Measurements from ENCODE around the gene MECR.
A peak's percentile ranks its signal among the peaks of the same experiment; 100 is the strongest.

MECR gene

DNA sequence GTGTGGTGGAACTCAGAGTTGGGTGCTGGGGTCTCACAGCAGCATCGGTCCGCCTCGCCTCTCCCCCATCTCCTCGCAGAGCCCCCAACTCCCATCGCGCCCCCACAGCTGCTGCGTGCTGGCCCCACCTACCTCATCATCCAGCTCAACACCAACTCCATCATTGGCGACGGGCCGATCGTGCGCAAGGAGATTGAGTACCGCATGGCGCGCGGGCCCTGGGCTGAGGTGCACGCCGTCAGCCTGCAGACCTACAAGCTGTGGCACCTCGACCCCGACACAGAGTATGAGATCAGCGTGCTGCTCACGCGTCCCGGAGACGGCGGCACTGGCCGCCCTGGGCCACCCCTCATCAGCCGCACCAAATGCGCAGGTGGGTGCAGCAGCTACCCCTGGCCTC lies 29.8 kb upstream of the MECR start:
- no peak overlapping the region for H3K23ac ChIP-seq (ENCODE audit: low read length)
- peak overlapping the region; percentile 45 for H4K91ac ChIP-seq (ENCODE audit: low read depth, low read length)
- H3K36me3 ChIP-seq (ENCODE audit: control insufficient read depth in 1 of 2, insufficient read depth in 2 of 2, low read length in 2 of 2), result peaks cover 3 to 4% of the 10 kb centered on the region in 2 experiments
- WGBS (ENCODE audit: extremely low coverage, insufficient coverage, insufficient read length), result no CpG with 5 or more reads among the region's 29 CpGs
- H3K27me3 ChIP-seq (ENCODE audit: insufficient read depth, low read length), result no peaks in the 10 kb centered on the region
- H3K27ac ChIP-seq (ENCODE audit: low read depth, low read length), result no peak overlapping the region
- no peak overlapping the region for H2BK5ac ChIP-seq (ENCODE audit: low read depth, low read length, poor library complexity)
- peaks cover 3% of the 10 kb centered on the region for H3K79me2 ChIP-seq (ENCODE audit: control insufficient read depth, insufficient read depth, low read length, poor library complexity)
- peak overlapping the region; percentile 52 for H4K12ac ChIP-seq (ENCODE audit: low read depth, low read length)
- peak overlapping the region; percentile 20 for H3K4me3 ChIP-seq (ENCODE audit: low read depth, low read length)
- no peak overlapping the region for H3K9ac ChIP-seq (ENCODE audit: low read length)
- H2AK5ac ChIP-seq (ENCODE audit: low read length), result peak overlapping the region; percentile 81
- H3K4ac ChIP-seq (ENCODE audit: low read depth, low read length), result no peak overlapping the region
- peak overlapping the region; percentile 17 for H4K8ac ChIP-seq (ENCODE audit: low read depth, low read length)
- peaks cover 13% of the 10 kb centered on the region for H3K79me1 ChIP-seq (ENCODE audit: low read length)
- no peak for DNase-seq
- H2BK120ac ChIP-seq (ENCODE audit: insufficient read depth, low read length, poor library complexity), result no peak overlapping the region
- peaks cover 26 to 30% of the 10 kb centered on the region in 2 experiments for H3K4me1 ChIP-seq (ENCODE audit: control insufficient read depth in 1 of 2, insufficient read depth in 2 of 2, low read length in 2 of 2)
- H3K18ac ChIP-seq (ENCODE audit: low read length), result peak overlapping the region; percentile 63
- no peak overlapping the region for H3K14ac ChIP-seq (ENCODE audit: low read length)
- H3K4me2 ChIP-seq (ENCODE audit: low read length), result peak overlapping the region; percentile 99
- H3K9me3 ChIP-seq (ENCODE audit: insufficient read depth, low read depth, low read length), result peaks cover 6% of the 10 kb centered on the region
- H2AFZ ChIP-seq (ENCODE audit: insufficient read depth, low read length, poor library complexity), result no peak overlapping the region
- peak overlapping the region; percentile 81 for H2BK12ac ChIP-seq (ENCODE audit: low read length)

- peaks cover 26 to 30% of the 10 kb centered on the region in 2 experiments for H3K4me1 ChIP-seq (ENCODE audit: control insufficient read depth in 1 of 2, insufficient read depth in 2 of 2, low read length in 2 of 2)
- peak overlapping the region; percentile 57 for H2AFZ ChIP-seq (ENCODE audit: insufficient read depth, low read length, poor library complexity)
- H3K14ac ChIP-seq (ENCODE audit: low read length), result peak overlapping the region; percentile 85
- peak overlapping the region; percentile 82 for H3K4me3 ChIP-seq (ENCODE audit: low read depth, low read length)
- H4K12ac ChIP-seq (ENCODE audit: low read depth, low read length), result peak overlapping the region; percentile 60
- peak overlapping the region; percentile 57 for H3K9ac ChIP-seq (ENCODE audit: low read length)
- peak overlapping the region; percentile 52 for H3K4ac ChIP-seq (ENCODE audit: low read depth, low read length)
- peak overlapping the region; percentile 74 for H2BK120ac ChIP-seq (ENCODE audit: insufficient read depth, low read length, poor library complexity)
- H3K4me2 ChIP-seq (ENCODE audit: low read length), result peak overlapping the region; percentile 99
- H3K79me2 ChIP-seq (ENCODE audit: control insufficient read depth, insufficient read depth, low read length, poor library complexity), result peaks cover 3% of the 10 kb centered on the region
- no CpG with 5 or more reads among the region's 56 CpGs for WGBS (ENCODE audit: extremely low coverage, insufficient coverage, insufficient read length)
- peaks cover 6% of the 10 kb centered on the region for H3K9me3 ChIP-seq (ENCODE audit: insufficient read depth, low read depth, low read length)
- peaks cover 13% of the 10 kb centered on the region for H3K79me1 ChIP-seq (ENCODE audit: low read length)
- peak overlapping the region; percentile 89 for H3K18ac ChIP-seq (ENCODE audit: low read length)
- peak overlapping the region; percentile 49 for H2AK5ac ChIP-seq (ENCODE audit: low read length)
- peaks cover 3 to 4% of the 10 kb centered on the region in 2 experiments for H3K36me3 ChIP-seq (ENCODE audit: control insufficient read depth in 1 of 2, insufficient read depth in 2 of 2, low read length in 2 of 2)
- peak overlapping the region; percentile 20 for H3K27ac ChIP-seq (ENCODE audit: low read depth, low read length)
- H3K23ac ChIP-seq (ENCODE audit: low read length), result no peak overlapping the region
- peak in 1 of 2 donors; percentile 35 for DNase-seq
- H3K27me3 ChIP-seq (ENCODE audit: insufficient read depth, low read length), result no peaks in the 10 kb centered on the region
- peak overlapping the region; percentile 88 for H4K91ac ChIP-seq (ENCODE audit: low read depth, low read length)
- peak overlapping the region; percentile 67 for H2BK5ac ChIP-seq (ENCODE audit: low read depth, low read length, poor library complexity)
- peak overlapping the region; percentile 81 for H2BK12ac ChIP-seq (ENCODE audit: low read length)
- H4K8ac ChIP-seq (ENCODE audit: low read depth, low read length), result peak overlapping the region; percentile 88
Measured at GRCh38 chr1:29259802-29260441, 29.2 kb upstream of the MECR start.

- Histone ChIP-seq H2BK5ac (ENCODE audit: low read depth, low read length, poor library complexity) (peak overlapping the region; percentile 67), H3K4ac (ENCODE audit: low read depth, low read length) (peak overlapping the region; percentile 52), H3K9me3 (ENCODE audit: insufficient read depth, low read depth, low read length) (peaks cover 6% of the 10 kb centered on the region), H3K4me2 (ENCODE audit: low read length) (peak overlapping the region; percentile 99), H3K14ac (ENCODE audit: low read length) (peak overlapping the region; percentile 85), H3K23ac (ENCODE audit: low read length) (no peak overlapping the region), H2BK12ac (ENCODE audit: low read length) (peak overlapping the region; percentile 51), H3K27ac (ENCODE audit: low read depth, low read length) (peak overlapping the region; percentile 20), H3K18ac (ENCODE audit: low read length) (peak overlapping the region; percentile 89), H3K4me1 (ENCODE audit: control insufficient read depth in 1 of 2, insufficient read depth in 2 of 2, low read length in 2 of 2) (peaks cover 26 to 30% of the 10 kb centered on the region in 2 experiments), H3K79me1 (ENCODE audit: low read length) (peaks cover 13% of the 10 kb centered on the region), H3K4me3 (ENCODE audit: low read depth, low read length) (peak overlapping the region; percentile 82), H2BK120ac (ENCODE audit: insufficient read depth, low read length, poor library complexity) (peak overlapping the region; percentile 74), H4K12ac (ENCODE audit: low read depth, low read length) (no peak overlapping the region), H3K36me3 (ENCODE audit: control insufficient read depth in 1 of 2, insufficient read depth in 2 of 2, low read length in 2 of 2) (peaks cover 3 to 4% of the 10 kb centered on the region in 2 experiments), H2AK5ac (ENCODE audit: low read length) (peak overlapping the region; percentile 49), H2AFZ (ENCODE audit: insufficient read depth, low read length, poor library complexity) (peak overlapping the region; percentile 57), H3K79me2 (ENCODE audit: control insufficient read depth, insufficient read depth, low read length, poor library complexity) (peaks cover 3% of the 10 kb centered on the region), H4K8ac (ENCODE audit: low read depth, low read length) (peak overlapping the region; percentile 88), H3K27me3 (ENCODE audit: insufficient read depth, low read length) (no peaks in the 10 kb centered on the region), H3K9ac (ENCODE audit: low read length) (peak overlapping the region; percentile 57), H4K91ac (ENCODE audit: low read depth, low read length) (peak overlapping the region; percentile 88)
- DNase-seq, result peak in 1 of 2 donors; percentile 12
- WGBS (ENCODE audit: extremely low coverage, insufficient coverage, insufficient read length), result no CpG with 5 or more reads among the region's 38 CpGs
Measured at GRCh38 chr1:29258976-29259801, 28.5 kb upstream of the MECR start.

- H4K8ac ChIP-seq (ENCODE audit: low read depth, low read length), result no peak overlapping the region
- H2BK5ac ChIP-seq (ENCODE audit: low read depth, low read length, poor library complexity), result no peak overlapping the region
- no peak overlapping the region for H2AFZ ChIP-seq (ENCODE audit: insufficient read depth, low read length, poor library complexity)
- no peak overlapping the region for H3K9ac ChIP-seq (ENCODE audit: low read length)
- H2BK120ac ChIP-seq (ENCODE audit: insufficient read depth, low read length, poor library complexity), result no peak overlapping the region
- peak overlapping the region; percentile 31 for H2AK5ac ChIP-seq (ENCODE audit: low read length)
- WGBS (ENCODE audit: extremely low coverage, insufficient coverage, insufficient read length), result no CpG with 5 or more reads among the region's 16 CpGs
- peaks cover 13% of the 10 kb centered on the region for H3K79me1 ChIP-seq (ENCODE audit: low read length)
- no peak overlapping the region for H3K4ac ChIP-seq (ENCODE audit: low read depth, low read length)
- no peak overlapping the region for H4K12ac ChIP-seq (ENCODE audit: low read depth, low read length)
- H3K27ac ChIP-seq (ENCODE audit: low read depth, low read length), result no peak overlapping the region
- H3K18ac ChIP-seq (ENCODE audit: low read length), result no peak overlapping the region
- peaks cover 26 to 30% of the 10 kb centered on the region in 2 experiments for H3K4me1 ChIP-seq (ENCODE audit: control insufficient read depth in 1 of 2, insufficient read depth in 2 of 2, low read length in 2 of 2)
- peaks cover 3 to 4% of the 10 kb centered on the region in 2 experiments for H3K36me3 ChIP-seq (ENCODE audit: control insufficient read depth in 1 of 2, insufficient read depth in 2 of 2, low read length in 2 of 2)
- no peak overlapping the region for H2BK12ac ChIP-seq (ENCODE audit: low read length)
- no peak overlapping the region for H3K14ac ChIP-seq (ENCODE audit: low read length)
- no peak overlapping the region for H3K23ac ChIP-seq (ENCODE audit: low read length)
- H3K79me2 ChIP-seq (ENCODE audit: control insufficient read depth, insufficient read depth, low read length, poor library complexity), result peaks cover 3% of the 10 kb centered on the region
- H3K4me3 ChIP-seq (ENCODE audit: low read depth, low read length), result no peak overlapping the region
- DNase-seq, result no peak
- no peaks in the 10 kb centered on the region for H3K27me3 ChIP-seq (ENCODE audit: insufficient read depth, low read length)
- peaks cover 6% of the 10 kb centered on the region for H3K9me3 ChIP-seq (ENCODE audit: insufficient read depth, low read depth, low read length)
- no peak overlapping the region for H4K91ac ChIP-seq (ENCODE audit: low read depth, low read length)
- no peak overlapping the region for H3K4me2 ChIP-seq (ENCODE audit: low read length)
Measured at GRCh38 chr1:29258189-29258975, 27.6 kb upstream of the MECR start.

Measured in trophoblast cell (in vitro differentiated cells and primary cell).